Measurements from ENCODE around the gene NAP1L5. TPM values are rescaled to one million over a fixed set of nuclear protein-coding genes. Genes with fewer than 3 reads are reported as not detected.

NAP1L5 gene
- total RNA-seq, 1 experiment from 2014 or later = not detected

DNA sequence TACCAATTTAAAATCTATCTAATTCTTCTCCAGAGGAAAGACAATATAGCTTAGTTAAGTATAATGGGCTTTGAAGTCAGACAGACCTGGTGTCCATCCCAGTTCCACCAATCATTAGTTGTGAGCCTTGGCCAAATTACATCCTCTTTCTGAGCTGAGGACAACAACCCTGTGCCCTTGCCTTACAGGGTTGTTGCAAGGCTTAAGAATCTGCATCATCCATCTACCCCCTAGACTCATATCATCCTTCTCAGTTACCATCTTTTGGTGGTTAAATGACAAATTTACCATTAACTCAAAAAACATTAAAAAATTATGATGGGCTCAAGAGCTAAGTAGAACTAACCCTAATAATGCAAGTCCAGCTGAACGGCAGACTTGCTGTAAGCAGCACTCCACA, 51.6 kb downstream of the NAP1L5 start:
- DNase-seq (no peak), ATAC-seq (no peak)
- BruUV-seq (replicated peaks) = no TSS peak
- H3K27ac ChIP-seq (ENCODE audit: low read length) = no peak overlapping the region
- no peak for TF ChIP-seq EZH2 (IDR thresholded peaks at IDR 0.05; ENCODE audit: low read length, unreplicated experiment)
- TF ChIP-seq, protein P1, sequence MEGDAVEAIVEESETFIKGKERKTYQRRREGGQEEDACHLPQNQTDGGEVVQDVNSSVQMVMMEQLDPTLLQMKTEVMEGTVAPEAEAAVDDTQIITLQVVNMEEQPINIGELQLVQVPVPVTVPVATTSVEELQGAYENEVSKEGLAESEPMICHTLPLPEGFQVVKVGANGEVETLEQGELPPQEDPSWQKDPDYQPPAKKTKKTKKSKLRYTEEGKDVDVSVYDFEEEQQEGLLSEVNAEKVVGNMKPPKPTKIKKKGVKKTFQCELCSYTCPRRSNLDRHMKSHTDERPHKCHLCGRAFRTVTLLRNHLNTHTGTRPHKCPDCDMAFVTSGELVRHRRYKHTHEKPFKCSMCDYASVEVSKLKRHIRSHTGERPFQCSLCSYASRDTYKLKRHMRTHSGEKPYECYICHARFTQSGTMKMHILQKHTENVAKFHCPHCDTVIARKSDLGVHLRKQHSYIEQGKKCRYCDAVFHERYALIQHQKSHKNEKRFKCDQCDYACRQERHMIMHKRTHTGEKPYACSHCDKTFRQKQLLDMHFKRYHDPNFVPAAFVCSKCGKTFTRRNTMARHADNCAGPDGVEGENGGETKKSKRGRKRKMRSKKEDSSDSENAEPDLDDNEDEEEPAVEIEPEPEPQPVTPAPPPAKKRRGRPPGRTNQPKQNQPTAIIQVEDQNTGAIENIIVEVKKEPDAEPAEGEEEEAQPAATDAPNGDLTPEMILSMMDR (conservative IDR thresholded peaks at IDR 0.05; ENCODE audit: low read depth, low read length) = no peak
- no peak for TF ChIP-seq EZH2phosphoT487 (IDR thresholded peaks at IDR 0.05; ENCODE audit: borderline replicate concordance, low read length)
- no peaks in the 10 kb centered on the region for H4K20me1 ChIP-seq (ENCODE audit: low read length)
- intact Hi-C loops (cut with micrococcal nuclease) = no loop called here
- CTCF ChIA-PET = no interaction called here
- H3K4me1 ChIP-seq (ENCODE audit: insufficient read depth, low read length) = no peaks in the 10 kb centered on the region
- H3K9me3 ChIP-seq (ENCODE audit: low read length) = no peaks in the 10 kb centered on the region
- H3K4me3 ChIP-seq (ENCODE audit: low read length) = no peak overlapping the region
- no peaks in the 10 kb centered on the region for H3K79me2 ChIP-seq (ENCODE audit: low read length)
- POLR2A ChIA-PET (ENCODE audit: unreplicated experiment) = no interaction called here
- no peaks in the 10 kb centered on the region for H3F3A ChIP-seq (ENCODE audit: low read length, unreplicated experiment)
- H3K9me2 ChIP-seq (replicated peaks; ENCODE audit: low read length) = no peaks in the 10 kb centered on the region
- no peaks in the 10 kb centered on the region for H3K27me3 ChIP-seq (ENCODE audit: low read length)
- no peak overlapping the region for H3K9ac ChIP-seq (ENCODE audit: low read length)
- no peak overlapping the region for H2AFZ ChIP-seq (ENCODE audit: low read length)
- H3K4me2 ChIP-seq (ENCODE audit: low read length) = no peak overlapping the region
- H3K36me3 ChIP-seq (ENCODE audit: low read depth, low read length) = no peaks in the 10 kb centered on the region

Other genes starting within 250 kb of the NAP1L5 start
- 2.6 and 3.2 TPM in 2 replicates for gene HERC5, start 240.7 kb downstream of the NAP1L5 start, total RNA-seq (2014; rRNA removed)
- 143 and 159 TPM in 2 replicates for gene PYURF, start 174.1 kb downstream of the NAP1L5 start, total RNA-seq (2014; rRNA removed)
- 5.2 and 5.4 TPM in 2 replicates for gene HERC3, start 105.3 kb downstream of the NAP1L5 start, total RNA-seq (2014; rRNA removed)